Measurements from ENCODE around the gene SLIT3.
"Not testable (repeated sequence)": the region's sequence is repeated elsewhere in the genome, so short reads cannot be mapped to it uniquely, and the experiment has no call there.

The SLIT3 gene

GRCh38 chr5:168647083-168647482 lies 653.9 kb downstream of the SLIT3 start:
- H4K20me1 ChIP-seq (ENCODE audit: insufficient read depth, low read length), result no peaks in the 10 kb centered on the region
- TF ChIP-seq EZH2phosphoT487 (IDR thresholded peaks at IDR 0.05; ENCODE audit: low read depth), result no peak
- TF ChIP-seq, protein P1, sequence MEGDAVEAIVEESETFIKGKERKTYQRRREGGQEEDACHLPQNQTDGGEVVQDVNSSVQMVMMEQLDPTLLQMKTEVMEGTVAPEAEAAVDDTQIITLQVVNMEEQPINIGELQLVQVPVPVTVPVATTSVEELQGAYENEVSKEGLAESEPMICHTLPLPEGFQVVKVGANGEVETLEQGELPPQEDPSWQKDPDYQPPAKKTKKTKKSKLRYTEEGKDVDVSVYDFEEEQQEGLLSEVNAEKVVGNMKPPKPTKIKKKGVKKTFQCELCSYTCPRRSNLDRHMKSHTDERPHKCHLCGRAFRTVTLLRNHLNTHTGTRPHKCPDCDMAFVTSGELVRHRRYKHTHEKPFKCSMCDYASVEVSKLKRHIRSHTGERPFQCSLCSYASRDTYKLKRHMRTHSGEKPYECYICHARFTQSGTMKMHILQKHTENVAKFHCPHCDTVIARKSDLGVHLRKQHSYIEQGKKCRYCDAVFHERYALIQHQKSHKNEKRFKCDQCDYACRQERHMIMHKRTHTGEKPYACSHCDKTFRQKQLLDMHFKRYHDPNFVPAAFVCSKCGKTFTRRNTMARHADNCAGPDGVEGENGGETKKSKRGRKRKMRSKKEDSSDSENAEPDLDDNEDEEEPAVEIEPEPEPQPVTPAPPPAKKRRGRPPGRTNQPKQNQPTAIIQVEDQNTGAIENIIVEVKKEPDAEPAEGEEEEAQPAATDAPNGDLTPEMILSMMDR (IDR thresholded peaks at IDR 0.05; ENCODE audit: low read depth, low read length), result no peak
- H3K27me3 ChIP-seq (ENCODE audit: low read depth, low read length), result peaks cover 16% of the 10 kb centered on the region
- no peaks in the 10 kb centered on the region for H3K4me1 ChIP-seq (ENCODE audit: low read length)
- H3K4me3 ChIP-seq (ENCODE audit: low read length), result no peak overlapping the region
- H3K79me2 ChIP-seq (ENCODE audit: low read length), result no peaks in the 10 kb centered on the region
- no peak overlapping the region for H3K9ac ChIP-seq (ENCODE audit: low read length)
- H3K4me2 ChIP-seq (ENCODE audit: low read length), result no peak overlapping the region
- no peaks in the 10 kb centered on the region for H3K36me3 ChIP-seq (replicated peaks; ENCODE audit: low read depth, low read length)
- no peak overlapping the region for H2AFZ ChIP-seq (ENCODE audit: low read depth, low read length)
- H3K9me3 ChIP-seq (ENCODE audit: insufficient read depth, low read length), result no peaks in the 10 kb centered on the region
- H3K27ac ChIP-seq (ENCODE audit: low read length), result no peak overlapping the region

- H4K20me1 ChIP-seq (ENCODE audit: insufficient read depth, low read length), result no peaks in the 10 kb centered on the region
- no peaks in the 10 kb centered on the region for H3K9me3 ChIP-seq (ENCODE audit: insufficient read depth, low read length)
- peaks cover 16% of the 10 kb centered on the region for H3K27me3 ChIP-seq (ENCODE audit: low read depth, low read length)
- no peaks in the 10 kb centered on the region for H3K79me2 ChIP-seq (ENCODE audit: low read length)
- H3K4me3 ChIP-seq (ENCODE audit: low read length), result no peak overlapping the region
- TF ChIP-seq, protein P1 (IDR thresholded peaks at IDR 0.05; ENCODE audit: low read depth, low read length), result no peak
- no peak for TF ChIP-seq EZH2phosphoT487 (IDR thresholded peaks at IDR 0.05; ENCODE audit: low read depth)
- no peaks in the 10 kb centered on the region for H3K36me3 ChIP-seq (replicated peaks; ENCODE audit: low read depth, low read length)
- H3K4me1 ChIP-seq (ENCODE audit: low read length), result no peaks in the 10 kb centered on the region
- no peak overlapping the region for H3K27ac ChIP-seq (ENCODE audit: low read length)
- H3K4me2 ChIP-seq (ENCODE audit: low read length), result no peak overlapping the region
- H2AFZ ChIP-seq (ENCODE audit: low read depth, low read length), result no peak overlapping the region
- no peak overlapping the region for H3K9ac ChIP-seq (ENCODE audit: low read length)
Measured at GRCh38 chr5:168646335-168646734, 654.6 kb downstream of the SLIT3 start.

GRCh38 chr5:168645195-168645594 lies 655.7 kb downstream of the SLIT3 start:
- Histone ChIP-seq H2AFZ (ENCODE audit: low read depth, low read length) (no peak overlapping the region), H3K27me3 (ENCODE audit: low read depth, low read length) (peaks cover 7% of the 10 kb centered on the region; the same call in 1 of the 2 replicates), H3K4me1 (ENCODE audit: low read length) (no peaks in the 10 kb centered on the region), H4K20me1 (ENCODE audit: insufficient read depth, low read length) (no peaks in the 10 kb centered on the region), H3K79me2 (ENCODE audit: low read length) (no peaks in the 10 kb centered on the region), H3K9me3 (ENCODE audit: insufficient read depth, low read length) (no peaks in the 10 kb centered on the region), H3K27ac (ENCODE audit: low read length) (no peak overlapping the region), H3K4me2 (ENCODE audit: low read length) (no peak overlapping the region), H3K4me3 (ENCODE audit: low read length) (no peak overlapping the region), H3K9ac (ENCODE audit: low read length) (no peak overlapping the region), H3K36me3 (replicated peaks; ENCODE audit: low read depth, low read length) (no peaks in the 10 kb centered on the region)
- TF ChIP-seq EZH2phosphoT487 (IDR thresholded peaks at IDR 0.05; ENCODE audit: low read depth), result no peak
- TF ChIP-seq, protein P1 (IDR thresholded peaks at IDR 0.05; ENCODE audit: low read depth, low read length), result no peak

- H3K27me3 ChIP-seq (ENCODE audit: low read depth, low read length), result no peaks in the 10 kb centered on the region
- TF ChIP-seq, protein P1 (IDR thresholded peaks at IDR 0.05; ENCODE audit: low read depth, low read length), result no peak
- no peak for TF ChIP-seq EZH2phosphoT487 (IDR thresholded peaks at IDR 0.05; ENCODE audit: low read depth)
- no peak overlapping the region for H2AFZ ChIP-seq (ENCODE audit: low read depth, low read length)
- no peak overlapping the region for H3K4me3 ChIP-seq (ENCODE audit: low read length)
- no peak overlapping the region for H3K4me2 ChIP-seq (ENCODE audit: low read length)
- no peaks in the 10 kb centered on the region for H3K4me1 ChIP-seq (ENCODE audit: low read length)
- H3K79me2 ChIP-seq (ENCODE audit: low read length), result no peaks in the 10 kb centered on the region
- no peaks in the 10 kb centered on the region for H3K9me3 ChIP-seq (ENCODE audit: insufficient read depth, low read length)
- no peak overlapping the region for H3K9ac ChIP-seq (ENCODE audit: low read length)
- no peaks in the 10 kb centered on the region for H4K20me1 ChIP-seq (ENCODE audit: insufficient read depth, low read length)
- no peaks in the 10 kb centered on the region for H3K36me3 ChIP-seq (replicated peaks; ENCODE audit: low read depth, low read length)
- H3K27ac ChIP-seq (ENCODE audit: low read length), result no peak overlapping the region
Measured at GRCh38 chr5:168642019-168642418, 658.9 kb downstream of the SLIT3 start.

GRCh38 chr5:168638846-168639245 lies 662.1 kb downstream of the SLIT3 start:
- H3K9ac ChIP-seq (ENCODE audit: low read length); H3K27me3 ChIP-seq (ENCODE audit: low read depth, low read length); H3K9me3 ChIP-seq (ENCODE audit: insufficient read depth, low read length); H3K79me2 ChIP-seq (ENCODE audit: low read length); H3K4me3 ChIP-seq (ENCODE audit: low read length); H2AFZ ChIP-seq (ENCODE audit: low read depth, low read length); H3K27ac ChIP-seq (ENCODE audit: low read length); H3K4me2 ChIP-seq (ENCODE audit: low read length); H3K4me1 ChIP-seq (ENCODE audit: low read length); H4K20me1 ChIP-seq (ENCODE audit: insufficient read depth, low read length); H3K36me3 ChIP-seq (replicated peaks; ENCODE audit: low read depth, low read length): not testable (repeated sequence)
